GM19099 (cell line): Measurements from ENCODE around the gene EXOSC5.

Experiments used
- POLR2A ChIP-seq: IDR thresholded peaks from 3 replicates; pipeline ENCODE4 v1.6.1; 2011; ENCODE audit warnings: low read depth; ENCODE audit not compliant: insufficient read length; ENCODE audit errors: extremely low read depth

EXOSC5 gene

GRCh38 chr19:41414461-41414860 lies 17.3 kb upstream of the EXOSC5 start:
- TF ChIP-seq POLR2A: no peak

DNA sequence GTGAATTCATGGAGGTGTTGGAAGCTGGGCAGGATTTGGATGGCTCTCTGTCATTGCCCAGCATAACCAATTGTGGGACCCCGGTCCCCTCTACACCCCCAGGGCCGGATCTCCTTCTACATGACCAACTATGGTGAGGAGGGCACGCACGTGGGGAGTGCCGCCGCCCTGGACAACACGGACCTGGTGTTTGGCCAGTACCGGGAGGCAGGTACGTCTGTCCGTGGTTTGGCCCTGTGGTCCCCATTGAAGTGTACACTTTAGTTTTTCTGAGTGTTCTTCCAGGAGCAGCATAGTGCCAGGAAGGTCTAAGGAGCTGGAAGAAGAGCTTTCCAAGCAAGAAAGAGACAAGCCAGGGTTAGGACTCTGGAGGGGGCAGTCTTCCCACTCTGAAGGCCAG lies 16.8 kb upstream of the EXOSC5 start:
- TF ChIP-seq POLR2A: no peak

DNA sequence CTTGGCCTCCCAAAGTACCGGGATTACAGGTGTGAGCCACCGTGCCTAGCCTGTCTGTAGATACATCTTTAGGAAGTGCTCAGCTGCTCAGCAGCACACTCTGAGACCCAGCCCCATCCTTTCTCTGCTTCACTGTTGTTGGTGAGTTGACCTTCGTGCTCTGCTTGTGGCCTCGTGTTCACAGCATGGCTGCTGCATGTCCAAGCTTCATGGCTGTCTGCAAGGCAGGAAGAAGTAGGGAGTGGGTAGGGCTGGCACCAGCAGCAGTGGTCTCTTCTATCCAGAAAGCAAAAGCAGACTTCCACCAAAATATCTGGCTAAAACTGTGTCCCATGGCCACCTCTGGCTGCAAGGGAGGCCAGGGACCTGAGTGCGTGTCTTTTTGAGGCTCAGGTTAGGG lies 15.8 kb upstream of the EXOSC5 start:
- no peak for TF ChIP-seq POLR2A

GRCh38 chr19:41411968-41412265 lies 14.8 kb upstream of the EXOSC5 start:
- TF ChIP-seq POLR2A: no peak

GRCh38 chr19:41411100-41411967 lies 14.2 kb upstream of the EXOSC5 start:
- TF ChIP-seq POLR2A: no peak

GRCh38 chr19:41410336-41411054 lies 13.3 kb upstream of the EXOSC5 start:
- TF ChIP-seq POLR2A: no peak

GRCh38 chr19:41409288-41409687 lies 12.1 kb upstream of the EXOSC5 start:
- no peak for TF ChIP-seq POLR2A

DNA sequence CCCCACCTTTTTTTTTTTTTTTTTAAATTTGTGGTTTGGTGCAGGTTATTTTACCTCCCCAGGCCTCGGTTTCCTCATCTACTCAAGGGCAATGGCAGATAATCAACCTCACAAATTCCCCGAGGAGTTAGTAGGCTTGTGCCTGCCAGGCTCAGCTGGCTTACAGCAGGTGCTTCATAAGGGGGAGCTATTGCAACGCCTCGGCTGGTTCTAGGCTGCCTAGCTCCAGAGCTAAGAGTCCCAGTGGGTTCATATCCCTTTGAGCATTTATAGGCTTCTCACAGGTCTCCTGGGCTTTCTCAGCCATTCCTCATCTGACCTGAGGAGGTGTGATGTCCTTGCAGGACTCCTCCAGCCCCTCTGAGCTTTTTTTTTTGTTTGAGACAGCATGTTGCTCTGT lies 11.1 kb upstream of the EXOSC5 start:
- TF ChIP-seq POLR2A: no peak

GRCh38 chr19:41407271-41407670 lies 10.1 kb upstream of the EXOSC5 start:
- TF ChIP-seq POLR2A: no peak

DNA sequence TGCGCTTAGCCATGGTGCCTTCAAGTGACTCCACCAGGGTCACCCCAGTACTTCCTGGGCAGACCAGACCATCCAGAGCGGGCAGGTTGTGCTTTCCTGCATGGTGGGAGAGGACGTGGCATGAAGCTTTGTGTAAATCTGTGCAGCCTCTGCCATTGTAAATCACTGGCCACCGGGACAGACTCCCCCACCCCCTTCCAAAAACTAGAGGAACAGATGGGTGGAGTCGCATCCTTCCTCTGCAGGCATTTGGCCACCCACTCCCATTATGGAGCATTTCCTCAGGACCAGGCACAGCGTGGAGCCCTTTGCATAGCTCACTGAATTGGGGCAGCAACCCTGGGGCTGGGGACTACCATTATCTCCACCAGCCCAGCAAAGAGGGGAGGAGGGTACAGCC lies 8.6 kb upstream of the EXOSC5 start:
- TF ChIP-seq POLR2A: no peak

DNA sequence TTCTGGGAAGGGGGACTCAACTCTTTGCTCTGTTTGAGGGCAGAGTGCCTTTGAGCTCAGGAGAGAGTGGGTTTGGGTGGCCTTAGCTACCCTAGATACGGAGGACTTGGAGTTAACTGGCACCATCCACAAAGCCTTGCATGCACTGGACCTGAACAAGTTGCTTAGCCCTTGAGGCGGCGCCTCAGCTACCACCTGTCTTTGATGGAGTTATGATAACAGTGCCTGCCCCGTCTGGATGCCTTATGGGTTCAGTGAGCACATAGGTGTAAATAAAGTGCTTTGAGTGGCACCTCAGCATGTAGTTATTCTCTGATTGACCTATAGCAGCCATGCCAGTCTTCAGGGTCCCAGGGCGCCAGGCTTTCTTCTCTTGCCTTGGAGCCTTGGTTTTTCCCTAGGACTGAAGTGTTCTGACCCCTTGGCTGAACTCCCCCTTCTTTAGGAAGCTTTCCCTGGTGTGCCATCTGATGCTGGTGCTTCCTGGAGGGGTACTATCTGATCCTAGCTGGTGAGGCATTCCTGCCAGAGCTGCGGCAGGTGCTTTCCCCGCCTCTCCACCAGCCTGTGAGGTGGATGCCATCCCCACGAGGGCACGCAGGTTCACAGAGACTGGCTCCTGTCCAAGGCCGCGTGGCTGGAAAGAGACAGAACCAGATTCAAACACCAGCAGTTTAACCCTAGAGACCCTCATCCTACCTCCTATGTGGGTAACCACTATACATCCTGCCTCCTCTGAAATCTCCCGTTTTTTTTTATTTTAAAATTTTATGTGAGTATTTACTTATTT lies 6.2 kb upstream of the EXOSC5 start:
- TF ChIP-seq POLR2A: no peak

- no peak for TF ChIP-seq POLR2A
Measured at GRCh38 chr19:41402010-41402409, 4.9 kb upstream of the EXOSC5 start.

GRCh38 chr19:41401483-41401882 lies 4.3 kb upstream of the EXOSC5 start:
- TF ChIP-seq POLR2A: no peak

GRCh38 chr19:41399525-41399924 lies 2.4 kb upstream of the EXOSC5 start:
- no peak for TF ChIP-seq POLR2A

DNA sequence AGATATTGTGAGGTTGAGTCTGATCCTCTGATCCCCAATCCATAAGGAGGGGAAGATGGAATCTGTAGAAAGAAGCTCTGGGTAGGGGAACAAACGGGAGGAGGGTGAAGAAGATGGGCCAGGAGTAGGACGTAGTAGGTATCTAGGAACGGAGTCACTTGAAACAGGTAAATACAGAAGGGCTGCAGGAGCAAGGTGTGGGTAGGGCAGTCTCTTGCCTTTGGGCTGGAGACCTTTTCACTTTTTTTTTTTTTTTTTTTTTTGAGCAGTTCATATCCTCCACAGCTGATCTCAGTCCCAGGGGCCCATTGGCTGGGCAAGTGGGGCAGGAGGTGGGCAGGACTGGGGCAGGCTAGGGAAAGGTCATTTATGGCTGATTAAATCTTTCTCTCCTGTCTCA lies 1.9 kb upstream of the EXOSC5 start:
- no peak for TF ChIP-seq POLR2A

DNA sequence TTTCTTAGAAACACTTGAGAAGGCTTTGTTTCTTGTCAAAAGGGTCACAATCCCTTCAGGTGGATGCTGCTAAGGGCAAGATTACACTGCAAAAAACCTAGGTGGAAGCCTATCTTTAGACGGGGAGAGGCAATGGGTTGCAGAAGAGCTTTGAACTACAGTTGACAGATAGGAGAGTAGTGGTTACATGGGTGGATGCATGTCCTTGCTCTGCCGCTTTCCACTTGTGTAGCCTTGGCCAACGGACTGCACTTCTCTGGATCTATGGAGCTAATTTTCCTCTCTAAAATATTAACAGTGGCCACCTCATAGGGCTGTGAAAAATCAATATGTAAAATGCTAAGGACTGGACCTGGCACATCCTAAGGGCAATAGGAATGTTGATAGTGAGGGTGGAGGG lies 1.4 kb upstream of the EXOSC5 start:
- TF ChIP-seq POLR2A: no peak
